MM.1S (cell line): Measurements from ENCODE around the gene APPL2.

Source experiments
- CTCF ChIP-seq: fragments of 300-600 bp; sonication (generic); IDR thresholded peaks from 2 replicates; pipeline ENCODE4 v1.5.1; 2016; ENCODE audit warnings: antibody characterized with exemption, low read length, mixed read lengths
- EZH2 ChIP-seq: fragments of 300-600 bp; sonication (generic); optimal IDR thresholded peaks from 2 replicates; pipeline ENCODE3; 2017; ENCODE audit warnings: low read depth, mild to moderate bottlenecking, antibody characterized with exemption, low read length, mixed read lengths
- EZH2phosphoT487 ChIP-seq: fragments of 300-600 bp; sonication (generic); IDR thresholded peaks from 2 replicates; pipeline ENCODE4 v1.6.1; 2018; ENCODE audit warnings: antibody characterized with exemption, low read length

DNA sequence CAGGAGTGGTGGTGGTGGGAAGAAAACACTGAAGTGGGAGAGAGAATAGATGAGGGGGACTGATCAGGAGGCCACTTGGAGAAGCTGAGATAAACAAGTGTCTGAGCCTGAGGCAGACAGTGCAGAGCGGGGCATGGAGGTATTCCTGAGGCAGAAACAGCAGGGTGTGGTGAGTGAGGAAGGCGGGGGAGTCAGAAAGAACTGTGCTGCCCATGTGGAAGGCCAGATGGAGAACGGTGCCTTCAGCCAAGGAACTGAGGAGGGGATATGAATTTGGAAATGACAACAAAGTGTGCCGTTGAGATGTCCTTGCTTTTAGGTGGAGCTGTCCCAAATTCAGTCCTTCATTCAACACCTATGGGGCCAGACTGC is 13.7 kb downstream of the APPL2 start:
- TF ChIP-seq CTCF (no peak), EZH2phosphoT487 (no peak), EZH2 (no peak)
